HG02938 (cell line): ENCODE results near the gene TIMELESS.
"Not testable (repeated sequence)": the region's sequence is repeated elsewhere in the genome, so short reads cannot be mapped to it uniquely, and the experiment has no call there.

ENCODE experiments used
- ATAC-seq: cut with Tn5 transposase; IDR thresholded peaks from one replicate; pipeline ENCODE4 v1.9.1; 2021; ENCODE audit warnings: mild to moderate bottlenecking, moderate library complexity; ENCODE audit not compliant: unreplicated experiment

Gene TIMELESS

GRCh38 chr12:56448860-56449621 is at the start of gene TIMELESS:
TSS of gene TIMELESS (minus strand) at chr12:56449426. CDS start at chr12:56434170, 15,256 bp downstream.
- peak; percentile 91 for ATAC-seq

GRCh38 chr12:56498126-56498902 is 49.1 kb upstream of the TIMELESS start:
- ATAC-seq, result not testable (repeated sequence)

- ATAC-seq, result not testable (repeated sequence)
Measured at GRCh38 chr12:56496704-56497103, 47.5 kb upstream of the TIMELESS start.

- ATAC-seq, result not testable (repeated sequence)
Measured at GRCh38 chr12:56494481-56494880, 45.3 kb upstream of the TIMELESS start.

- ATAC-seq, result not testable (repeated sequence)
Measured at GRCh38 chr12:56494106-56494415, 44.8 kb upstream of the TIMELESS start.

GRCh38 chr12:56493409-56494105 is 44.3 kb upstream of the TIMELESS start:
- ATAC-seq, result not testable (repeated sequence)

GRCh38 chr12:56490360-56490759 is 41.1 kb upstream of the TIMELESS start:
- ATAC-seq, result no peak

GRCh38 chr12:56488041-56488955 is 39.1 kb upstream of the TIMELESS start, which contains the start of gene GLS2:
TSS of gene GLS2 (minus strand) at chr12:56488161. CDS start at chr12:56488118, 43 bp downstream.
- peak; percentile 95 for ATAC-seq

- ATAC-seq, result peak; percentile 20
Measured at GRCh38 chr12:56487448-56488040, 38.3 kb upstream of the TIMELESS start.

- ATAC-seq, result no peak
Measured at GRCh38 chr12:56486694-56487093, 37.5 kb upstream of the TIMELESS start.

GRCh38 chr12:56484566-56484965 is 35.3 kb upstream of the TIMELESS start:
- no peak for ATAC-seq

- ATAC-seq, result no peak
Measured at GRCh38 chr12:56479625-56480024, 30.4 kb upstream of the TIMELESS start.

- no peak for ATAC-seq
Measured at GRCh38 chr12:56477521-56478225, 28.4 kb upstream of the TIMELESS start.

- no peak for ATAC-seq
Measured at GRCh38 chr12:56476972-56477432, 27.8 kb upstream of the TIMELESS start.

GRCh38 chr12:56476143-56476542 is 26.9 kb upstream of the TIMELESS start:
- ATAC-seq, result no peak

- ATAC-seq, result no peak
Measured at GRCh38 chr12:56474389-56474788, 25.2 kb upstream of the TIMELESS start.

- ATAC-seq, result no peak
Measured at GRCh38 chr12:56469007-56469930, 20.0 kb upstream of the TIMELESS start.
